K562 (cell line): ENCODE data around the gene B2M. TPM values are rescaled to one million over a fixed set of nuclear protein-coding genes. Genes with fewer than 3 reads are reported as not detected.
A peak's percentile ranks its signal among the peaks of the same experiment; 100 is the strongest.

Experiments used
- BRD4 ChIP-seq: fragments of 200-600 bp; sonication (generic); IDR thresholded peaks from 2 replicates; pipeline ENCODE4 v1.6.1; 2017; ENCODE audit warnings: inconsistent platforms
- CBFB ChIP-seq: sonication (generic); formaldehyde crosslinking; IDR thresholded peaks from 2 replicates; pipeline ENCODE4 v1.4.0; 2020; ENCODE audit warnings: mild to moderate bottlenecking, missing genetic modification reagents
- CTCF ChIP-seq, 3 experiments: IDR thresholded peaks in 2 of 3; conservative IDR thresholded peaks in 1 of 3; 2 replicates each; pipeline ENCODE4 v1.5.1; 2011 to 2012; ENCODE audit warnings: low read length in 3 of 3, mild to moderate bottlenecking in 3 of 3, control low read depth in 2 of 3, improper control_type of control experiment in 1 of 3, inconsistent platforms in 1 of 3, low read depth in 1 of 3, mixed read lengths in 1 of 3, moderate library complexity in 1 of 3; ENCODE audit not compliant: insufficient read depth in 2 of 3
- ELF4 ChIP-seq: fragments of 450-650 bp; formaldehyde crosslinking; IDR thresholded peaks from 2 replicates; pipeline ENCODE4 v1.4.0; 2022; ENCODE audit warnings: missing genetic modification characterization
- FOXK2 ChIP-seq, 2 experiments: fragments of 450-650 bp; IDR thresholded peaks in 1 of 2; conservative IDR thresholded peaks in 1 of 2; 2 replicates each; pipeline ENCODE4 v1.6.1; 2016; ENCODE audit warnings: low read depth in 2 of 2, mild to moderate bottlenecking in 1 of 2
- HBP1 ChIP-seq: fragments of 450-650 bp; formaldehyde crosslinking; IDR thresholded peaks from 2 replicates; pipeline ENCODE4 v1.4.0; 2022; ENCODE audit warnings: missing genetic modification characterization
- ILK ChIP-seq: fragments of 450-650 bp; IDR thresholded peaks from 2 replicates; pipeline ENCODE4 v1.6.1; 2016; ENCODE audit warnings: missing genetic modification characterization, low read depth, mild to moderate bottlenecking, missing compliant biosample characterization, moderate library complexity, borderline replicate concordance
- IRF2 ChIP-seq: sonication (generic); formaldehyde crosslinking; IDR thresholded peaks from 2 replicates; pipeline ENCODE4 v1.8.1; 2022; ENCODE audit warnings: mild to moderate bottlenecking, missing genetic modification reagents
- JUND ChIP-seq, 2 experiments: IDR thresholded peaks; 2 replicates in 1 of 2; 3 replicates in 1 of 2; pipeline ENCODE4 v1.6.1; 2011; ENCODE audit warnings: borderline replicate concordance in 2 of 2, low read depth in 2 of 2, low read length in 2 of 2, improper control_type of control experiment in 1 of 2, missing biosample characterization in 1 of 2, missing genetic modification characterization in 1 of 2, missing genetic modification reagents in 1 of 2
- PHF20 ChIP-seq: fragments of 450-650 bp; IDR thresholded peaks from 2 replicates; pipeline ENCODE4 v1.6.1; 2018; ENCODE audit not compliant: partially characterized antibody
- PML ChIP-seq: IDR thresholded peaks from 2 replicates; pipeline ENCODE4 v1.6.1; 2012; ENCODE audit warnings: low read length, inconsistent platforms
- RBM14 ChIP-seq: fragments of 200-400 bp; formaldehyde crosslinking; IDR thresholded peaks from 2 replicates; pipeline ENCODE4 v1.6.1; 2018; ENCODE audit warnings: low read depth, mild to moderate bottlenecking, low read length, moderate library complexity, borderline replicate concordance; ENCODE audit not compliant: insufficient read depth
- RBM22 ChIP-seq: fragments of 200-400 bp; formaldehyde crosslinking; IDR thresholded peaks from 2 replicates; pipeline ENCODE4 v1.6.1; 2018; ENCODE audit warnings: low read length, low read depth; ENCODE audit not compliant: poor library complexity, severe bottlenecking
- RBM34 ChIP-seq: fragments of 200-400 bp; formaldehyde crosslinking; IDR thresholded peaks from 2 replicates; pipeline ENCODE4 v1.6.1; 2018; ENCODE audit warnings: low read length, borderline replicate concordance; ENCODE audit not compliant: insufficient read depth
- SAP30 ChIP-seq: fragments of 200-600 bp; sonication (generic); IDR thresholded peaks from 2 replicates; pipeline ENCODE4 v1.6.1; 2012; ENCODE audit warnings: borderline replicate concordance, low read depth, mild to moderate bottlenecking, moderate library complexity, low read length, control low read depth, inconsistent platforms; ENCODE audit not compliant: insufficient read depth, poor library complexity, severe bottlenecking
- SMAD1 ChIP-seq: fragments of 150-350 bp; IDR thresholded peaks from 2 replicates; pipeline ENCODE4 v1.6.1; 2014; ENCODE audit warnings: low read length, low read depth; ENCODE audit not compliant: partially characterized antibody
- SPI1 ChIP-seq: IDR thresholded peaks from 2 replicates; pipeline ENCODE4 v1.6.1; 2011; ENCODE audit warnings: low read depth, low read length, control low read depth, borderline replicate concordance
- TFAP4 ChIP-seq: sonication (generic); formaldehyde crosslinking; IDR thresholded peaks from 2 replicates; pipeline ENCODE4 v1.8.0; 2022; ENCODE audit warnings: missing genetic modification reagents, mild to moderate bottlenecking, moderate library complexity, borderline replicate concordance
- ZNF79 ChIP-seq: fragments of 250-450 bp; sonication (Bioruptor Pico); IDR thresholded peaks from 2 replicates; pipeline ENCODE4 v1.4.0; 2020; ENCODE audit warnings: low read depth, mild to moderate bottlenecking, moderate library complexity
- polyA plus RNA-seq, 8 experiments: library from polyadenylated mRNA; depleted of rRNA in 4 of 8; stranded (reverse) in 5 of 8; unstranded in 3 of 8; fragments of >200 nt; fragmentation: Nextera tagmentation in 2 of 8; fragmentation: Illumina TruSeq in 1 of 8; extraction: Ambion mirVana in 2 of 8; extraction: Trizol in 1 of 8; gene quantifications; 2 replicates each; pipeline versions ENCODE4 v1.2.1 to v1.2.3, GENCODE V29; 2011 to 2014; ENCODE audit warnings: inconsistent platforms in 1 of 8, missing spikeins in 1 of 8
- total RNA-seq, 7 experiments: library from RNA; depleted of rRNA in 6 of 7; stranded (reverse); fragments of >200 nt in 6 of 7; fragmentation: Illumina TruSeq in 2 of 7; extraction: Trizol in 2 of 7; gene quantifications; 2 replicates each; pipeline versions ENCODE4 v1.2.1 to v1.2.3, GENCODE V29; 2011 to 2021; ENCODE audit warnings: low replicate concordance in 1 of 7
- TF ChIP-seq, protein P1 (sequence below): IDR thresholded peaks from 2 replicates; pipeline ENCODE4 v1.6.1; 2011; ENCODE audit not compliant: insufficient read length; ENCODE audit errors: extremely low read depth

The B2M gene
- total and polyA plus RNA-seq, 9 of the 15 experiments (the other 6 are each of a cell fraction or from before 2014, with no cell fraction given) = 460 to 3,138 (median 1,032) TPM

GRCh38 chr15:44712346-44713005 is 1.2 kb downstream of the B2M start (continued):
- no peak for TF ChIP-seq CTCF (IDR thresholded peaks at IDR 0.05 in 2 of 3, conservative IDR thresholded peaks at IDR 0.05 in 1 of 3; ENCODE audit: insufficient read depth in 2 of 3, low read depth in 1 of 3, low read length in 3 of 3)
- TF ChIP-seq JUND (IDR thresholded peaks at IDR 0.05; ENCODE audit: borderline replicate concordance, low read depth, low read length) = peak; percentile 13; the same call in 1 of the 2 replicates
- no peak; the same call in 2 of the 3 replicates for TF ChIP-seq JUND (tag; IDR thresholded peaks at IDR 0.05; ENCODE audit: borderline replicate concordance, low read depth, low read length)
- TF ChIP-seq FOXK2 (conservative IDR thresholded peaks at IDR 0.05 in 1 of 2, IDR thresholded peaks at IDR 0.05 in 1 of 2; ENCODE audit: low read depth in 2 of 2) = peak; percentile 83 to 86
- no peak for TF ChIP-seq CBFB (CRISPR knock-in tag)
- TF ChIP-seq RBM22 = no peak
- no peak for TF ChIP-seq HBP1 (CRISPR knock-in tag)
- TF ChIP-seq RBM14 = no peak
- TF ChIP-seq PML = 0 out of 2 replicates have a peak, but pooled peaks have one; percentile 17
- peak; percentile 50; the same call in 1 of the 2 replicates for TF ChIP-seq TFAP4 (CRISPR knock-in tag)
- peak; percentile 60 for TF ChIP-seq SPI1
- TF ChIP-seq BRD4 = peak; percentile 61; the same call in 1 of the 2 replicates
- TF ChIP-seq ILK (tag) = no peak
- TF ChIP-seq PHF20 = no peak
- no peak for TF ChIP-seq SAP30
- TF ChIP-seq ELF4 (CRISPR knock-in tag) = no peak
- no peak for TF ChIP-seq ZNF79
- peak; percentile 31 for TF ChIP-seq SMAD1
- TF ChIP-seq IRF2 = peak; percentile 96
- TF ChIP-seq, protein P1, sequence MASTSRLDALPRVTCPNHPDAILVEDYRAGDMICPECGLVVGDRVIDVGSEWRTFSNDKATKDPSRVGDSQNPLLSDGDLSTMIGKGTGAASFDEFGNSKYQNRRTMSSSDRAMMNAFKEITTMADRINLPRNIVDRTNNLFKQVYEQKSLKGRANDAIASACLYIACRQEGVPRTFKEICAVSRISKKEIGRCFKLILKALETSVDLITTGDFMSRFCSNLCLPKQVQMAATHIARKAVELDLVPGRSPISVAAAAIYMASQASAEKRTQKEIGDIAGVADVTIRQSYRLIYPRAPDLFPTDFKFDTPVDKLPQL = no peak
- no peak for TF ChIP-seq RBM34
